IPS-NIHi7 (cell line): ENCODE results near the gene PDIK1L.

Experiments used
- DNase-seq: peaks from one replicate; pipeline ENCODE4 v3.0.0; 2012; ENCODE audit warnings: mixed read lengths; ENCODE audit errors: extremely low spot score

The PDIK1L gene

DNA sequence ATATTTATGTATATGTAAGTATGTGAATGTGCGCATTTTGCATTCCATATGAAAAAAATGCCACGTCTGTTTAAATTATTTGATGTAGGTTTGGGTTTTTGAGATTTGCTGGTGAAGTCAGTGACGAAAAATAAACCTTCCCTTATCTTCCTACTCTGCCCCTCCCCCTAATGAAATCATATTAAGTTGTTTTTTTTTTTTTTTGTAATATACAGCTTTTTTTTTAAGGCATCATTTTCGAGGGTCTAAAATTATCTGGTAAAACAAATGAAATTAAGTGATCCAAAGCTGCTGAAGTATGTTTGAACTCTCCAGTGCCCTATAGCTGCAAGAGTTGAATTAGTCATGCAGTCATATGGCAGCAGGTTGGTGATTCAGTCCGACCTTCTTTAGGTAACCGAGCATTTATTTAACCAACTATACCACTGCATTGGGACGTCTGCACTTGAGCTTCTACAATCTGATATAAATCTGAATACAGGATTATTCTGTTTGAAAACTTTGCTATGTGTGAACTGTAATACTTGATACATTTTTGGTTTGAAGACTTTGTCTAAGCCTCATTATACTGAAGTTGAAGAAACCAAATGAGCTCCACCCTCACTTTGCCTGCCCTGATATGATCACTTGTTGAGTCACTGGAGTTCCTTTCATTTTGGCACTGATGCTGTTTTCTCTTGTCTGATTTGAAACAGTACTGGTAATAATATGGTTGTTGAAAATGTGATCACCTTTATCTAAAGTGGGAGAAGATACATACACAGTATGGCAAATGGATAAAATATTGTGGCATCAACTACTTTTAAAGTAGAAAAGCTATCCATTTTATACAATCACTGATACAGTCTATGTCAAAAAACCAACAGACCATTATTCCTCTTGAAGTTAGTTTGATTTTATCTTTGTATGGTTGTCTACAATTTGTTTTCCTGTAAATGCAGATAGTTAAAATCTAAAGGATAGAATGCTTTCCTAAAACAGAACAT, 11.7 kb downstream of the PDIK1L start:
- DNase-seq: no peak

DNA sequence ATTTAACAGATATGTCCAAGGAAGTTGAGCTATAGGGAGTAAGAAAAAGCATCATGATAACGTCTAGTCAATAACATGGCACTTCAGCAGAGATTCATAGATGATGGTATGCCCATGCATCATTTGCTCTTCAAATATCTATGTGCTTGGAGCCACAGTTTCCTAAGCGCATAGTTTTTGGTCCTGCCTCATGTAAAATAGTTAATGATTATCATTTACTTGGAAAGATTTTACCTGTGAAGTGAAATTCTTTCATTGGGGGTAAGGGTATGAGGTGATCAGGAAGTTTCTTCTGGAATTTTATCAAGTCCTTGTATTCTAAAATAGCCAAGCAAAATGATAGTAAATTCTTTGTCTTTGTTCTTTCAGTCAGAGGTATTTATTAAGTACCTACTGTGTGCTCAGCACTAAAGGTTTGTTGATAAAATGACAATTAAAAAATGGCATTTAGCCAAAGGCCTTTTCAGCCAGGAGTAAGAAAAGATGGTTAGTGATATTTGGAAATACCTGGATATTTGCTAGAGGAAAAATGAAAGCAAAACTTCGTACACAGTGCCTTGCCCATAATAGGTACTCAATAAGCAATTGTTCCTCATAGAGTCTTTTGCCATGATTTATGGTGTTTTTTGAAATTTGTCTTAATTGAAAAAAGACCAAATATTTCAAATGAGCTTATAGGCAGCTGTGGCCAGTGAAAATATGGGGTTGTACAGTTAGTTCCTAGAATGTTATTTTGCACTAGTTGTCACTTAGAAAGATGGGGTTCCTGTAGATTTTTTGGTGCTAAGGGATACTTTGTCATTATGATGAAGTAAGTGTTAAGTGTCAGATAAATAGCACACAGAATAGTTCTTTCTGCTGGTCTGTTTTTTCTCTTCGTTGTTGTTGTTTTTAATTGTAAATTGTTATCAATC, 13.1 kb downstream of the PDIK1L start:
- no peak for DNase-seq

DNA sequence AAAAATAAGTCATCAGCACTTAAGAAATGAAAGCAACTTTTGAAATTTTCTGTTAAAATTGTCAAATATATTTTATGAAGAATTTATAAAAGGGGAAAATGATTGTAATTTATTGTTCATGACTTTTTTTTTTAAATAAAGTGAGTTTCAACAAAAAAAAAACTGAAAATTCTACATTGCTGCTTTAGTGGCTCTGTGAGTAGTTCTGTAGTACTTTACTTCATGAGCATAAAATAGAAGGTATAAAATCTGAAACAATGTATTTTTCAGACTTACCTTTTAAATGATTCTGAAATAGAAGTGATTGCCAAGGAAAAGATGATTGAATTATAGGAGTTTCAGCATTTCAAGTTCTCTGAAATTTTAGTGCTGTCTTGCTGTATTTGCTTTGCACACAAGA, 13.8 kb downstream of the PDIK1L start:
- no peak for DNase-seq

DNA sequence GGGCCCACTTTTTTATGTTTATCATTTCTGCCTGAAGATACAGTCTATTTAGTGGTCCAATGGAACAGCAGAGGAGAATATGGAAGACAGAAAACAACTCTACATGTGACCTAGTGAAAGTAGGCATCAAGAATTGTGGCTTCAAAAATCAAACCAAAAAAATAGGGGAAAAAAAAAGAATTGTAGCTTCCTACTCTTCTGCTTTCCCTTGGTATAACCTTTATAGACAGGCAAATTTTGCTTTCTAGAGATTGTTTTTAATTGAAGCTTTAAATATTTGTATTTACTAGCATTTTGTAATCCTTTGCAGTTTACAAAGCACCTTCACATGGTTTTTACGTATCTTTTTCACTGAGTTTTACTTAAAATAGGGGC, 14.3 kb downstream of the PDIK1L start:
- DNase-seq: no peak

DNA sequence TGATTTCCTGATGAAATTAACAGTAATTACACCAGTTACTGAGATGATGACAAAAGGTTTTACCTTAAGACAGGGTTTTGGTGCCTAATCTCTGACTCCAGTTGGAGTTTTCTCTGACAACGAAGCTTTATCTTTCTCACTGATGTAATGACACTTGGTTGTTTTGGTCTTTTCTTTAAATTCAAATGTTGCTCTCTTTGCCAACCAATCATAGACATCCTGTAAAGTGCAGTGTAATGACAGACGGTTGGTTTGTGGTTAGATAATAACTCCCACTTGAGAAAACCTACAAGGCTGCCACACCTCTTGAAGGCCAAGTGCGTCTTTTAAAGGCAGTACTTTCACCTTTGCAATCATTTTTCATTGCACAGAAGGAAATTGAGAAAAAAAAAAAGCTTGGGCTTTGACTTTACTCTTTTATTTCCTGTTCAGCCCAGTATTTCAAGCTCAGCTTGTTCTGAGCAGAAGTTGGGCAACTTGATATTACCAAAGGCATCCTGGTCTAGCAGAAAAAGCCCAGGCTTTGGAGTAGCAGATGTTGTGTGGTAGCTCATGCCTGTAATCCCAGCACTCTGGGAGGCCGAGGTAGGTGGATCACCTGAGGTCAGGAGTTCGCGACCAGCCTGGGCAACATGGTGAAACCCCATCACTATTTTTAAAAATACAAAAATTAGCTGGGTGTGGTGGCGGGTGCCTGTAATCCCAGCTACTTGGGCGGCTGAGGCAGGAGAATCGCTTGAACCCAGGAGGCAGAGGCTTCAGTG, 14.9 kb downstream of the PDIK1L start:
- DNase-seq: no peak

DNA sequence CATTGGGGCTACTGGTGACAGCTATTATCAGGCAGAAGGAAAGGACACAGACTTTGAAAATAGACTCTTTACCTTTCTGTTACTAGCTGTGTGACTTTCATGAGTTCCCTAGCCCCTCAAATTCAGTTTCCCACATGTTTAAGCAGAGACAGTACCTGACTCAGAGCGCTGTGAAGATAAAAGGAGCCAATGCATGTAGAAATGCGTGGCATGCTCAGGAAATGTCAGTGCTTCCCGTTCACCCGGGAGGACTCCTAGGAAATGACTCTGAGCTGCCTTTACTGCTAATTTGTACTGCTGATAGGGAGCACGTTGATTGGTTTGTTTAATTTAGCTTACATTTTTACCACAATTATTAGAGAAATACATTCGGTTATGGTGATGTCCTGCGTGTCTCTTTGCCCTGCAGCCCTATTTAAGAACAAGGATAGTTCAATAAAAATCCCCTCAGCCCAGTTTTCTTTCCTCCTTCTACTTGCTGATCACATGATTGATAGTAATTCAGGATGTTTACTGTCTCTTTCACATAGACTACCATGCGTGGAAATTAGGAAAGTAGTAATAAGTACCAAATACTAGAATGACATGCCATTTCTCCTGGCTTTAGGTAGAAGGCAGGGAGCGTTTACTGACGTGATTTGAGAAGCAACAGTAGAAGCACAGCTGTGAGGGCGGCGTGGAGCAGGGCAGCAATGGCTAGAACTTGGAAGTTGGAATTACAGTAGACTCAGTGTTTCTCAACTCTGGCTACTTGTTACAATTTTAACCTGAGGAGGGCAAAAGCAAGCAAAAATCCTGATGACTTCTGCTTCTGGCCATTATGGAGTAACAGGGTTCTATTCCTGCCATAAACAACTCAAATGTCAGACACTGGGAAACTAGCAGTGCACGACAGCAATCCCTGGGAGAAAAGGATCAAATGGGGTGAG, 15.9 kb downstream of the PDIK1L start:
- DNase-seq: no peak

DNA sequence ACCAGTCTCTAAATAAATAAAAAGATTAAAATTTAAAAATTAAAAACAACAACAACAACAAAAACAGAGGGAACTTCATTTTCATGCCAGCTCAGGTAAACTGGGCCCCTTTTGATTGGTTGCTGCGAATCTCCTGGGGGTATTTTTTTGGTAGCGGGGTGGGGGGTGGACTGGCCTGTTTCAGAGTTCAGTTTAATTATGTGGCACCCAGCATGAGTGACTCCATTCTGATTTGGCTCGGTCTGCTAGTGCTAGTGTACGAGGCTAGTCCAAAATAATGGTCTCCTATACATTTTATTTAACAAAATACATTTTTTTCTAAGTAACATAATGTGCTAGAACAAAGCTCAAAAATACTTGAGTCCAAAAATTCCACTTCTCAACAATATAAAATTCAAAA, 18.2 kb downstream of the PDIK1L start:
- DNase-seq: no peak

DNA sequence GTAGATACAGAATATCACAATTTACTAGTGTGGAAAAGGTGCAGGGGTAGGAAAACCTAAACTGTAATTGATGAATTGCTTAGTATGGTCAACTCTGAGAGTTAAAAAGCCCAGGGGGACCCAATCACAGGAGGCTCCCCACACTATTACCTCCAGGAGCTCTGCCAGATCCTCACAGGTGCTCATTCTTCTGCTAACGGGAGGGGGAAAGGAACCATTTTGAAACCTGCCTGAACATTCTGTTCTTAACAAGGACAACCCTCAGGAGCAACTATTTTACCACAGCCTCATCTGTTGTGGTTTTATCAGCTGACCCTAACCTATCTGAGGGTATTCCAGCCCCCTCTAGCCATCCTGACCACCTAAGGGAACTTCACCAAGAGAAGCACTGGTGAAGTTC, 19.1 kb downstream of the PDIK1L start:
- no peak for DNase-seq

DNA sequence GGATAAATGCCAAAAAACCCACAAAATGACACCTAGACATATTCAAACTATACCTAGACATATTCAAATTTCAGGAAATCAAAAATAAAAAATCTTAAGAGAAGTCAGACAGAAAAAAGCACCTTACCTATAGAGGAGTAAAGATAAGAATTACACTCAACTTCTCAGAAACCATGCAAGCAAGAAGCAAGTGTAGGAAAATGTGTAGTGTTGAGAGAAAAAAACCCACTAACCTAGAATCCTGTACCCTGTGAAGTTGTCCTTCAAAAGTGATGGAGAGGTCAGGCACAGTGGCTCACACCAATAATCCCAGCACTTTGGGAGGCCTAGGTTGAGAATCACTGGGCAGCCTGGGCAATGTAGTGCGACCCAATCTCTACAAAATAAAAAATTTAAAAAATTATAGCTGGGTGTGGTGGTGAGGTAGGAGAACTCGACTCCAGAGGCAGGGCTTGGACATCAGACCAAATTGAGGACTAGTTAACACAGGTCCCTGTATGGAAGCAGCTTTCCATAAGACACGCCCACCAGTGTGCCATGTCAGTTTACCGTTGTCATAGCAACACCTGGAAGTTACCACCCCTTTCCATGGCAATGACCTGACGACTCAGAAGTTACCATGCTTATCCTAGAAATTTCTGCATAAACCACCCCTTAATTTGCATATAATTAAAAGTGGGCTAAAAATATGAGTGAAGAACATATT, 20.7 kb downstream of the PDIK1L start:
- DNase-seq: no peak

DNA sequence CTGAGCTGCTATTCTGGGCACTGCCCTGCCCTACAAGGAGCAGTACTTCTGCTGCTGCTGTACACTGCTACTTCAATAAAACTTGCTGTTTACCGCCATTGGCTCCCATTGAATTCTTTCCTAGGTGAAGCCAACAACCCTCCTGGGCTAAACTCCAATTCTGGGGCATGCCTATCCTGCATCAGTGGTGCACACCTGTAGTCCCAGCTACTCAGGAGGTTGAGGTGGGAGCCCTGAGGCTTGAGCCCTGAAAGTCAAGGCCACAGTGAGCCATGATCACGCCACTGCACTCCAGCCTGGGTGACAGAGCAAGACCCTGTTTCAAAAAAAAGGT, 21.2 kb downstream of the PDIK1L start:
- DNase-seq: no peak

DNA sequence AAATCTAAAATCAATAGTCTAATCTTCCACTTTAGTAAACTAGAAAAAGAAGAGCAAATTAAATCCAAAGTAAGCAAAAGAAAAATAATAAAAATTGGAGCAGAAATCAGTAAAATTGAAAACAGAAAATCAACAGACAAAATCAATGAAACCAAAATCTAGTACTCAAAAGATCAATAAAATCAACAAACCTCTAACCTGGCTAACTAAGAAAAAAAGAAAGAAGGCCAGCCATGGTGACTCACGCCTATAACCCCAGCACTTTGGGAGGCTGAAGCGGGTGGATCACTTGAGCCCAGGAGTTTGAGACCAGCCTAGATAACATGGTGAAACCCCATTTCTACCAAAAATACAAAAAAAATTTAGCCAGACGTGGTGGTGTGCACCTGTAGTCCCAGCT, 22.8 kb downstream of the PDIK1L start:
- DNase-seq: no peak

DNA sequence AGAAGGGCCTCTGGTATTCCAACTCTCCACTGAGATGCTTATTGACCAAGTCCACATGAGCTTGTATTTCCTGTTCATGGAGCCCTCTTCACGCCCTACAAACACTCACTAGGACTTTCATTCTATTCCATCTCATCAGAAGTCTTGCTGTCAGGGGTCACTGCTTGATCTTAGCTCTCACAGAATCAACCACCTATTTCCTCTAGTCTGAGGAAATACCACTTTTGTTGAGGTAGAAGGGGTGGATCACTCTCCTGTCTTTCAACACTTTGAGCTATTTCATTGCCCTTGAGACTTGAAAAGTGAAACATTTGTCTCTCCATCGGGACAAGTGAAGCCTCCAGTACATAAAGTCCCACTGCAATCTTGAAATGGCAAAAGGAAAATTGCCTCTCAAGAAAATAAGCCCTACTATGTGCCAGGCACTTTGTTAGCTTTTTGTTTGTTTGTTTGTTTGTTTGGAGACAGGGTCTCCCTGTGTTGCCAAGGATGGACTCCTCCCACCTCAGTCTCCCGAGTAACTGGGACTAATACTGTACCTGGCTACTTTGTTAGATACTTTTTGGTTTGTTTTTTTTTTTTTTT, 27.4 kb downstream of the PDIK1L start:
- DNase-seq: no peak

DNA sequence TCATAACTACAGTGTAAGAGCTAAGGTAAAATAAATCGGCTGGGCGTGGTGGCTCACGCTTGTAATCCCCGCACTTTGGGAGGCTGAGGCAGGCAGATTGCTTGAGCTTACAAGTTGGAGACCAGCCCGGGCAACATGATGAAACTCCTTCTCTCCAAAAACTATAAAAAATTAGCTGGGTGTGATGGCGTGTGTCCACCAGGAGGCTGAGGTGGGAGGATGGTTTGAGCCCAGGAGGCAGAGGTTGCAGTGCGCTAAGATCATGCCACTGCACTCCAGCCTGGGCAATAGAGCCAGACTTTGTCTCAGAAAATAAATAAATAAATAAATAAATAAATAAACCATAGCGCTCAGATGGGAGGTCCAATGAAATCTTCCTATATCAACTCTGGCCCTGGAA, 30.5 kb downstream of the PDIK1L start:
- DNase-seq: no peak

DNA sequence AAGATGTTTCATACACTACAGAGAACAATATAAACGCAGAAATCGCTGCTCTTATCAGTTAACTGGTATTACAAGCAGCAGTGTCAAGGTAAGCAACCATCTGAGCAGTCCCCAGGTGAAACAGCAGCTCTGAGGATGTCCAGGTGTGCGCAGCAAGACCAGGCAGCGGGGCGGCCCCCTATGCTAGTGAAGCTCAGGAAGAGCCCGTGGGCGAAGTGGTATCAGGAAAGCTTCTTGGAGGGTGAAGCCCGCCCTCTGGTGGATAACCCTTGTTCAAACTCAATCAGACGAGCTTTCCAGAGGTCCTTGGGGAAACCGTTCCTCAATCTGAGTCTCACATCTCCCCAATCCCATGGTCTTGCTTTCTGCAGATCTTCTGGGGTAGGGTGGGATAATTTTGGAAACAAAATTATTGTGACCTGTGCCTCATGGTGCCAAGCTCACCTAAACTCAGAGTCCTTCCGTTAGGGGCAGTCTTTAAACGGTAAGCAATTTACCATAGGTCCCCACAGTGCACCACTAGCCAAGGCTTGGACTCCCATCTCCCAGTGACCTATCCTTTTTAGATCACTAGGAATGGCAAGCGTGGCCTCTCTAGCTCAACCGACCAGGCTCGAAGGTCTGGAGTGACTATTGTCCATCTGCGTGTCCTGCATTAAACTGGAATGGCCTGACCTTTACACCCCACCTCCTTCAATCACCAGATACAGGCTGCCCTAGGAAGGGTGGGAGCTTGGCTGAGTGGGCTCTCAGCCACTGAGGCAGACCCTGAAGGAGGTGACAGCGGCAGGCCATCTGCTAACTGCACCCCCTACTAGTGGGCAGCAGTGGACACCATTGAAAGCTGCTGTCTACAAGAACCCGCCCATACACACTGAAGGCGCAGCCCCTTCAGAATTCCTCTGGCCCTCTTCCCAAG, 33.7 kb downstream of the PDIK1L start:
- DNase-seq: peak; percentile 85

DNA sequence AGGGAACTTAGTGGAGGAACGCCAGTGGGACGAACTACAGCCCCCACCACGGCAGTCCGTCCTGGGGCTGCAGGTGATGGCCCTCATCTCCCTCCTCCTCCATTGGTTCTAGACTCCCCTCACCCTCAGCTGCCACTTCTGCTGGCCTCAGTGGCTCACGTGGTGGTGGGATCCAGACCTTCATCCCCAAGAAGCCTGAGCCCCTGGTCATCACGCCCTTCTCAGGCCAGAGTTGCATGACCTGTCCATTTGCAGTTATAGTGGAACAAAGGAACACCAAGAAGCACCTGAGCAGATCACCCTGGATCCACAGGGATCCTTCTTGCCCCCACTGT, 34.3 kb downstream of the PDIK1L start:
- no peak for DNase-seq

DNA sequence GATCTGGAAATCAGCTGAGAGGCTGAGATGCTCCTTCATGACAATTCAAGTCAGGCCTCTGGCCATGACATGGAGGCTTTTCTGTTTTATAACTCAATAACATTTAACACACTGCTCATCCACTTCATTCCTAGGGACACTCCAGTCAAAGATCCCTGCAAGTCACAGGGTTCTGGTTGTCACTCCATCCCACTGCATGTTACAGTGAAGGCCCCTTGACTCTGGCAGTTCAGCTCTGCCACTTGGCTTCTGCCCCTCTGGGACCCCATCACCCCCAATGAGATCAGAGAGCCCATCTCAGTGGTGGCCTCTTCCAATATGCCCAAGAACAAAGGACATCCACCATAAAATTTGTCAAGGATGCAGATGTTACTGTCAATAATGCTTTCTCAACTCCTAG, 37.3 kb downstream of the PDIK1L start:
- no peak for DNase-seq

DNA sequence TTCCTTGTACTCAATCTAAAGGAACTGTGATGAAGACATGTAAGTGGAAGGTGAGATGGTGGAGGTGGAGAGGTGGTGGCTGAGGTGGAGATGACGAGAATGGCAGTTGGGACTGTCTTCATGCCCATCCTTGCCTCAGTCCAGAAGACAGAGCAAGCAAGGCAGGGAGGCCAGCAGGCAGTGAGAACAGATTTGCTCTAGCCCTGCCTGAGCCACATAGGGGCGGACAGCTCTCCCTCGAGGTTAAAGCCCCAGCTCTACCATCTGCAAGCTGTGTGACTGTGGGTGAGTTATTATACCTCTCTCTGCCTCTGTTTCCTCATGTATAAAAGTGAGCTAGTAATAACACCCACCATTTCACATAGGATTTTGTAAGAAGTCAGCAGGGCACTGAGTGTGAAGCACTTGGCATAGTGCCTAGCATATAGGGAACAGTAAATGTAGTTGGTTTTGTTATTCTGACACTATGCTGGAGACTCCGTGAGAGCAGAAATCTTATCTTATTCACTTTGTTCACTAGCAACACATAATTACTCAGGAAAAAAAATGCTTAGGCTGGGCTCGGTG, 42.4 kb downstream of the PDIK1L start:
- no peak for DNase-seq

DNA sequence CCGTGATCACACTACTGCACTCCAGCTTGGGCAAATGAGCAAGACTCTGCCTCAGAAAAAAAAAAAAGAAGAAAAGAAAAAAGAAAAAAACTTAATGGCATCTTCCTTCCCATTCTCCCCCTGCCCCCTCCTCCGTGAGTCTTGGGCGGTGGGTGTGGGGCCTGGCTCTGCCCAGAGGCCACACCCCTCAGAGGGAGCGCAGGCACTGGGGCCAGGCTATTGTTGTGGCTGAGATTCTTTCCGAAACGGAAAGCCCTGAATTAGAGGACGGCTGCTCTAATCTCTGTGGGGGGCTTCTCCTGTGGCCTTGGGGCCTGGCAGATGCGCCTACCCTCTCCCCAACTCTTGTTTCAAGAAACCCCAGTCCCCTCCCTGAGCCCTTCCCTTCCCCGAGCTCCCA, 43.1 kb downstream of the PDIK1L start:
- DNase-seq: peak; percentile 79
